GM19193 (cell line): ENCODE measurements around the gene SULT1C4.

Experiments used
- POLR2A ChIP-seq: IDR thresholded peaks from 4 replicates; pipeline ENCODE4 v1.6.1; 2011; ENCODE audit not compliant: insufficient read depth, insufficient read length; ENCODE audit errors: extremely low read depth

The SULT1C4 gene

DNA sequence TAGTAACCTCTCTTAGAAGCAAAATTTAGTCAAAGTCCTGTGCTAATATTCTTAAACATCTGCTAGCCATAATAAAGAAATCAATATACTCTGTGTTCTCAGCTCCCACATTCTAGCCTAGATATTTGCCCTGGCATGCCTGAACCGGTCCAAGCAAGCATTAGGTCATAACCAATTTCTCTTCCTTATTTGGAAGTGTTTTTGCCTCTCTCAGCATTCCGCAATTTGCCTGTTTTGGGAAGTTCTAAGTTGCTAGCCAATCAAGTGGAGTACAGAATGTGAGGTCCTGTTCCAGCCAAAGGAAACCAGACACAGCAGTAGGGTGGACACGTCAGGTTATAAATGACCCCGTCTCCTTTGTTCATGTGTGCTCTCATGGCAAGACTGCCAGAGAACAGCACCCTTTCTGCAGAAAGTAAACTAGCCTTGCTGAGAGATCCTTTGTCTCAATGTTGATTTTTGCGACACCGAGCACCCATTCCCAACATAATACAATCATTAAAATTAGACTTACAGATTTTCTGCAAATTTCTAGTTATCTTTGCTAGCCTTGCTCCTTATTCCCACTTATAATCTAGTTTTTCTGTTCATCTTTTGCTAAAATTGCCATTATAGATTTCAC lies 13.0 kb upstream of the SULT1C4 start:
- no peak for TF ChIP-seq POLR2A

DNA sequence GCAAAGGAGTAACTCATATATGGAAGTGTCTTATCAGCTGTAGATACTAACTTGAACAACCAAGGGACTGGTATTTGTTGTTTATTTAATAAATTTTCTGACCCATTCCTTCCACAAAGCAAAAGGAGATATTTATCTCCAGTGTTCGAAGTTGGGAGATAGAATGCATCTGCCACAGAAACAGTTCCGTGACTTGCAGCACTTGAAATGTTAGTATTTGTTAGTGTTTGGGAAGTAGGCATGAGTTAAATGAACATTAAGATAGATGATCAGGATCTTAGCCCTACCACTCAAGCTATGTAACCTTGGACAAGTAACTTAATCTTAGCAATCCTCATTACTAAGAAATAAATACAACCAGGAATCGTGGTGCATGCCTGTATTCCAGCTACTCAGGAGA lies 12.1 kb upstream of the SULT1C4 start:
- no peak for TF ChIP-seq POLR2A

DNA sequence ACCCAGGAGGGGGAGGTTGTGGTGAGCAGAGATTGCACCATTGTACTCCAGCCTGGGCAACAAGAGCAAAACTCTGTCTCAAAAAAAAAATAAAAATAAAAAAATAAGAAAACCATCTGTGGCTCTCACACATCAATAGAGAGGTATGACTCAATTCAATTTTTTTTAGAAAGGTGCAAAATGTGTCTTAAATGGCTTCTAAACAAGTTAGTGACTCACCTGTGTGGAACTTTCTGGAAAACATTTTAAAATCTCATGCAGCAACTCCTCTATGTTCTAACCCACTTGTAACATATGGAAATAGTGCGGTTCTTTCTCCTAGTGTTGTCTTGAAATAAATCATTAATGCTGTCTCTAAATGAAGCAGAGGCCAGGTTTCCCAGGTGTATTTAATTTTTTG lies 10.7 kb upstream of the SULT1C4 start:
- no peak for TF ChIP-seq POLR2A

DNA sequence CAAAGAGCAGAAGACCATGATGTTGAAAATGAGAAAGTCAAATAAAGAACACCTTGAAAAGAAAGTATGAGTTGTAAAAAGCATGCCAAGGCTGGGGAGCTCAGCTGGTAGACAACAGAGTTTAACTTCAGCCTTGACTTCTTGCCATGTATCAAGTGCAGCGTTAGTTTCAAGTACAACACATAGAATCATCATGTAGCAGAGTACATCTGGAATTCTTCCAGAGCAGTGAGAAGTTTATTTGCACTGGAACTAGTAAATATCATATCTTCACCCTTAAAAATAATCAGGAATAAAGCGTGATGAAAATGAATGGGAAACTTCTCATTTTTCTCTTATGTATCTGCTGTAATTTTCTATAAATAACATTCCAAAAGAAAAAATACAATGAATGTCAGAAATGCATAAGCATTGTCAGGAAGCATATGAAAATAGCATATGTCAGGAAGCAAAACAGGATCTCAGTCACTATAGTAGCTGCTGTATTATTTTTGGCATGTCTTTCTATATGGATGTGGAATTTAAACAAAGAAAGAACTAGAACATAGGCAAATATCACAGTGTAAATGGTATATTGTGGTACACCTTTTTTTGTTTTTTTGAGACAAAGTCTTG lies 10.1 kb upstream of the SULT1C4 start:
- TF ChIP-seq POLR2A = no peak

- TF ChIP-seq POLR2A = no peak
Measured at GRCh38 chr2:108369153-108369552, 8.6 kb upstream of the SULT1C4 start.

- no peak for TF ChIP-seq POLR2A
Measured at GRCh38 chr2:108370080-108370479, 7.7 kb upstream of the SULT1C4 start.

GRCh38 chr2:108376774-108377173 lies 980 bp upstream of the SULT1C4 start:
- no peak for TF ChIP-seq POLR2A

DNA sequence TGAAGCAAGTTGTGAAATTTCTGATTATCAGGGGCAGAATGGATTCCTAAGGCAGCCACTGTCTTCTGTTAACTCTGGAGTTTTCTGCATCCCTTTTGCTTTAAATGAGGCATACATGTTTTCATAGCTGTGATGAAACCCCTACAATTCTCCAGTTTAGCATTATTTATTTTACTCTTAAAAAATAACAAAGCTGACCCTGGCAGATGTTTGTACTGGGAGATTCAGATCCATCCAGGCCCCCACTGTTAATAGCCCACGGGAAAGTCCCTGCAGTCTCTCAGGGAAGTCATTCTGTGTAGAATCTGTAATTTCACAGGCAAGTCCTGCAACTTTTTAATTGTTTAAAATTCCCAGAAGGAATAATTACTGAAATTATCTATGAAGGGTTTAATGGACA lies 353 bp upstream of the SULT1C4 start:
- no peak for TF ChIP-seq POLR2A

GRCh38 chr2:108378851-108379250 lies 1.1 kb downstream of the SULT1C4 start:
- no peak for TF ChIP-seq POLR2A

DNA sequence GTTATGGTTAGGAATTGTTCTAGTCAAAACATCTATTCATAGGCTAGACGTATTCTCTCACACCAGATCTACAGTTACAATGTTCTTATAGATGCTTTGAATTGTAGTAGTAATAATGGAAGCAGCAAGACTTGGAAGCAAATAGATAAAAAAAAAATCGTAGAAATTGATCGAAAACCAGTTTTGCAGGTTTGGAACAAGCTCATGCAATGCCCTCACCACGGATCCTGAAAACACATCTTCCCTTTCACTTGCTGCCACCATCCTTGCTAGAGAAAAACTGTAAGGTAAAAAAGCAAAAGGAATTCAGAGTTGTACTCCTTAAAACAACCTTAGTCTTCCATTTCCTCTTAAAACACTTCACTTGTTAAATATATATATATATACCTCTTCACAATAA lies 4.4 kb downstream of the SULT1C4 start:
- TF ChIP-seq POLR2A = no peak

- no peak for TF ChIP-seq POLR2A
Measured at GRCh38 chr2:108383146-108383830, 5.5 kb downstream of the SULT1C4 start.

GRCh38 chr2:108384662-108385393 lies 7.1 kb downstream of the SULT1C4 start:
- TF ChIP-seq POLR2A = no peak

DNA sequence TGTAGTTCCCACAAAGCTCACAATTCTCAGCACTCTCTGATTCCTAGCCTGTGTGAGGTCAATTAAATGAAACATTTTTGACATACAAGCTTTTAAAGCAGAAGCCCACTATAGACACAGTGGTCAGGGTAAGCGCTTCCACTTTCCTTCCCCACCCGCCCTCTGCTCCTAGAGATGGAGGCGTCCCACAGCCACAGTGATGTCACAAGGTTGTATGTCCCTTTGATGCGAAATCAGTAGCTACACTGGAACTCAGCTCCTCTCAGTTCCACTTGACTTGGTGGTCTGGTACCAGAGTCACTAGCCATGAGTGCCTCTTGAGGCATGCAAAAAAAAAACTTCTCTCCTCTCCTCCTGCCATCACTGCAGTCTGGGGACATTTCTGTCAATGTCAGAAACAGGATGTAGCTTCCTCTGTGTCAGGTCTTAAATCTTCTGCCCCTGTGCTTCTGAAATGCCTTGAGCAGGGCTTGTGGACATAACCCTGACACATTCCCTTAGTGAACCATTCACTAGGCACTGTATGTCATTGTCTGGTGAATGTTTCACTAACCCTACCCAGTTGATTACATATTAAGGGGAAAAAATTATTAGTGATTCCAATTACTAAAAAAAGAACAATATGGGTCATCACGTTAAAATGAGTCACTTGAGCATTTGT lies 7.8 kb downstream of the SULT1C4 start:
- no peak for TF ChIP-seq POLR2A

GRCh38 chr2:108388045-108388444 lies 10.3 kb downstream of the SULT1C4 start:
- no peak for TF ChIP-seq POLR2A

- no peak for TF ChIP-seq POLR2A
Measured at GRCh38 chr2:108390340-108390739, 12.6 kb downstream of the SULT1C4 start.
